Effector memory CD4-positive, alpha-beta T cell (primary cell): ENCODE measurements around the gene KRT6B.
"Not testable (repeated sequence)": the region's sequence is repeated elsewhere in the genome, so short reads cannot be mapped to it uniquely, and the experiment has no call there.

Source experiments
- DNase-seq, 3 donors: peaks; one replicate each; pipeline ENCODE4 v3.0.0-alpha.2; 2020
- H3K27ac ChIP-seq: 2 replicates; pipeline ENCODE4 v1.7.0; 2013; ENCODE audit warnings: mild to moderate bottlenecking, low read length, moderate library complexity; ENCODE audit not compliant: insufficient read depth, poor library complexity, severe bottlenecking
- H3K27me3 ChIP-seq: replicated peaks from 2 replicates; pipeline ENCODE4 v1.7.0; 2013; ENCODE audit warnings: mild to moderate bottlenecking, low read length; ENCODE audit not compliant: insufficient read depth, control insufficient read depth, poor library complexity, severe bottlenecking
- H3K36me3 ChIP-seq: 2 replicates; pipeline ENCODE4 v1.7.0; 2013; ENCODE audit warnings: mild to moderate bottlenecking, low read length, moderate library complexity; ENCODE audit not compliant: control insufficient read depth, insufficient read depth
- H3K4me1 ChIP-seq: 2 replicates; pipeline ENCODE4 v1.7.0; 2013; ENCODE audit warnings: low read length, mild to moderate bottlenecking; ENCODE audit not compliant: control insufficient read depth, insufficient read depth, poor library complexity, severe bottlenecking
- H3K4me3 ChIP-seq: 2 replicates; pipeline ENCODE4 v1.7.0; 2013; ENCODE audit warnings: low read length, low read depth, mild to moderate bottlenecking; ENCODE audit not compliant: insufficient read depth, poor library complexity, severe bottlenecking
- H3K9me3 ChIP-seq: 2 replicates; pipeline ENCODE4 v1.7.0; 2013; ENCODE audit warnings: mild to moderate bottlenecking, low read length, moderate library complexity; ENCODE audit not compliant: control insufficient read depth
- total RNA-seq, 3 donors: gene quantifications; one replicate each; lab custom pipeline; 2026; lab: John Stamatoyannopoulos, UW

KRT6B gene
- 0 reads per million in 3 donors for total RNA-seq

- H3K9me3 ChIP-seq: no peaks in the 10 kb centered on the region
- DNase-seq: no peak
- H3K36me3 ChIP-seq: no peaks in the 10 kb centered on the region
- no peak within 1 kb of the TSS for H3K4me3 ChIP-seq
- no peaks in the 10 kb centered on the region for H3K27me3 ChIP-seq
- H3K4me1 ChIP-seq: no peaks in the 10 kb centered on the region
- no peak within 1 kb of the TSS for H3K27ac ChIP-seq
Measured at GRCh38 chr12:52452101-52452500, at the start of gene KRT6B. Gene KRT6B, minus strand, starts transcription at chr12:52452146. Its CDS starts 68 bp downstream, at chr12:52452078.

DNA sequence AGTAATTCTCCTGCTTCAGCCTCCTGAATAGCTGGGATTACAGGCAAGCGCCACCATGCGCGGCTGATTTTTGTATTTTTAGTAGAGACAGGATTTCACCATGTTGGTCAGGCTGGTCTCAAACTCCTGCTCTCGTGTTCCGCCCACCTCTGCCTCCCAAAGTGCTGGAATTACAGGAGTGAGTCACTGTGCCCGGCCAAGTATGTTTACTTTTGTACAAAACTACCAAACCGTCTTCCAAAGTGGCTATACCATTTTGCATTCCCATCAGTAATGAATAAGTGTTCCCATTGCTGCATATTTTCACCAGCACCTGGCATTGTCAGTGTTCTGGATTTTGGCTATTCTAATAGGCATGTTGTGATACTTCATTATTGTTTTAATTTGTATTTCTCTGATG is 49.5 kb upstream of the KRT6B start:
- Histone ChIP-seq H3K9me3 (no peaks in the 10 kb centered on the region), H3K4me1 (no peaks in the 10 kb centered on the region), H3K27ac (no peak overlapping the region), H3K4me3 (no peak overlapping the region), H3K36me3 (no peaks in the 10 kb centered on the region), H3K27me3 (peaks cover 4% of the 10 kb centered on the region)
- DNase-seq: no peak

DNA sequence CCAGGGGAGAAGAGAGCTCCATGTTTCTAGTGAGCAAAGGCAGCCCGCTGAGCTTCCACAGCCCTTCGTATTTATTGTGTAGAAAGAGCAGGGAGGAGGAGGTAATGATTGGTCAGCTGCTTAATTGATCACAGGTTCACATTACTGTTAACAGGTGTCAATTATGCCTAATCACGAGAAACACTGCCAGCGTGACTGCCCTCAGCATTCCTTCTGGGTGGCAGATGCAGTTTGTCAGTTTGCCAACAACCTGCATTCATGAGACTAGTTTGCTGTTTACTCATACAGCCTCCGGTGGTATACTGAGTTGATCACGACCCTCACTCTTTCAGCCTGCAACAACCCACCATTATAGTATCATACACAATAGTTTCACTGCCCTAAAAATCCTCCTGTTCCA is 48.6 kb upstream of the KRT6B start:
- not testable (repeated sequence) for DNase-seq, H3K9me3 ChIP-seq, H3K27me3 ChIP-seq, H3K4me3 ChIP-seq, H3K4me1 ChIP-seq, H3K27ac ChIP-seq, H3K36me3 ChIP-seq

- no peaks in the 10 kb centered on the region for H3K36me3 ChIP-seq
- DNase-seq: no peak
- no peaks in the 10 kb centered on the region for H3K4me1 ChIP-seq
- no peak overlapping the region for H3K27ac ChIP-seq
- no peaks in the 10 kb centered on the region for H3K9me3 ChIP-seq
- no peak overlapping the region for H3K4me3 ChIP-seq
- H3K27me3 ChIP-seq: no peaks in the 10 kb centered on the region
Measured at GRCh38 chr12:52499806-52500560, 48.0 kb upstream of the KRT6B start.

DNA sequence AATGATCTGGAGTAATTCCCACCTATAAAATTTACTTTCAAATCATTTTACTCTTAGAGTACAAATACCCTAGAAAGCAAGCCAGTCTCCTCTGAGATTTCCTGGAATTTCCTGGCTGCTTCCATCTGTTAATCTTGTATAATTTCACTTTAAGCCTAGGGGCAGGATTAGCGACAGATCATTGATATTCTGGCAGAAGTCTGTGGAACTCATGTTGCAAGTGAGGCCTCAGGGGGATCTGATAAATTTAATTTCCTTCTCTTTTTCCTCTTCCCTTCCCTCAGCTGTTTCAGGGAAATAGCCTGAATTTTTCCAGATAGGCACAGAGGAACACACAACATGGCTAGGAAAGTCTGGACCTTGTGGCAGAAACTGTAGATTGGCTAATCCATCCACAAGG is 47.0 kb upstream of the KRT6B start:
- no peak overlapping the region for H3K4me3 ChIP-seq
- no peak for DNase-seq
- no peak overlapping the region for H3K27ac ChIP-seq
- H3K36me3 ChIP-seq: no peaks in the 10 kb centered on the region
- H3K4me1 ChIP-seq: no peaks in the 10 kb centered on the region
- H3K9me3 ChIP-seq: no peaks in the 10 kb centered on the region
- H3K27me3 ChIP-seq: no peaks in the 10 kb centered on the region

GRCh38 chr12:52497975-52498374 is 46.0 kb upstream of the KRT6B start:
- DNase-seq: no peak
- H3K9me3 ChIP-seq: no peaks in the 10 kb centered on the region
- H3K27ac ChIP-seq: no peak overlapping the region
- no peak overlapping the region for H3K4me3 ChIP-seq
- no peaks in the 10 kb centered on the region for H3K27me3 ChIP-seq
- H3K4me1 ChIP-seq: no peaks in the 10 kb centered on the region
- no peaks in the 10 kb centered on the region for H3K36me3 ChIP-seq

DNA sequence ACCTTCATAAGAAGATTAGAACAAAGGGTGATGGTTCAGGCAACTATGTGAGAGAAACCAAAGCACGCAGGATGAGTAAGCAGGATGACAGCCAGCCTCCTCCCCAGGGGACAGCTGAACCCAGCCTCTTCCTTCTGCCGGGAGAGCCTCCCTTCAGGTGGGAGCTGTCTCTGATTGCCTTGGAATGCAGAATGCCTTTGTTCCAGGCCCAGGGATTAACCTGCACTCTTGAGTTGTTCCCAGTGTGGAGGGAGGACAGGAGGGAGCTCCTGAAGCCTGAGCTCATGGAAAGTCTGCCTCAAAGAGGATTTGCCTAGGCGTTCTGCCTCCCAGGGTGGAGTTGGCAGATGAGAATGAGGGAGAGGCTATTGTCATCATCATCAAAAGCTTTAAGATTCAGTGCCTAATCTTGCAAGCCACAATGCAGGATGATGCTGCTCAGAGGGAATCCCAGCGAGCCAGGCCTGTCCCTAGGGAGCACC is 44.7 kb upstream of the KRT6B start:
- Histone ChIP-seq H3K4me1 (no peaks in the 10 kb centered on the region), H3K36me3 (no peaks in the 10 kb centered on the region), H3K9me3 (no peaks in the 10 kb centered on the region), H3K27me3 (no peaks in the 10 kb centered on the region), H3K4me3 (no peak overlapping the region), H3K27ac (no peak overlapping the region)
- DNase-seq: no peak

DNA sequence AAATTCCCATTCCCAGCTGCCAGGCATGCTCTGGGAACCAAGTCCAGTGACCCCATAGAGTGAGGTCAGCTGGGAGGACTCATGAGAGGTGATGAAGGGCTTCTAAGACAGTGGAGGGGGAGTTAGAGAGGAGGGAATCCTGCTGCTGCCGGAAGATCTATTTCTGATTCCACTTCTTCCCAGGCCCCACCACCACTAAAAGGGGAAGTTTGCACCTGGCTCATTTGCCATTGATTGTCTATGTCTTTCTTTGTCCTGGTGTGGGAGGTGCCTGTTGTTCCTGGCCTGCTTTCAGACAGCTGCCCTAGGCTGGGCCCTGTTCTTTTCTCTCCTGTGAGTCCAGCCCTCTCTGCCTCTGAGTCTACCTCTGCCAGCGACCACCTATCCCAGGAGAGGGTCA is 44.1 kb upstream of the KRT6B start:
- no peaks in the 10 kb centered on the region for H3K36me3 ChIP-seq
- H3K27me3 ChIP-seq: no peaks in the 10 kb centered on the region
- H3K4me3 ChIP-seq: no peak overlapping the region
- no peak for DNase-seq
- no peaks in the 10 kb centered on the region for H3K4me1 ChIP-seq
- H3K9me3 ChIP-seq: no peaks in the 10 kb centered on the region
- no peak overlapping the region for H3K27ac ChIP-seq

- Histone ChIP-seq H3K27me3 (no peaks in the 10 kb centered on the region), H3K4me1 (no peaks in the 10 kb centered on the region), H3K36me3 (no peaks in the 10 kb centered on the region), H3K9me3 (no peaks in the 10 kb centered on the region), H3K4me3 (no peak overlapping the region), H3K27ac (no peak overlapping the region)
- no peak for DNase-seq
Measured at GRCh38 chr12:52495389-52495788, 43.4 kb upstream of the KRT6B start.

- H3K4me3 ChIP-seq: no peak overlapping the region
- H3K36me3 ChIP-seq: no peaks in the 10 kb centered on the region
- no peaks in the 10 kb centered on the region for H3K4me1 ChIP-seq
- no peak for DNase-seq
- no peak overlapping the region for H3K27ac ChIP-seq
- H3K9me3 ChIP-seq: no peaks in the 10 kb centered on the region
- no peaks in the 10 kb centered on the region for H3K27me3 ChIP-seq
Measured at GRCh38 chr12:52494518-52494917, 42.6 kb upstream of the KRT6B start.
